Common myeloid progenitor, CD34-positive (primary cell): ENCODE measurements around the gene ELK3.

ENCODE experiments used
- CTCF ChIA-PET: fragments of 350-600 bp; sonication (Branson Sonifier 250); formaldehyde crosslinking; loops from one replicate; lab custom pipeline; 2021; ENCODE audit warnings: antibody characterized with exemption; lab: Charles Lee
- POLR2A ChIA-PET: fragments of 350-600 bp; sonication (Branson Sonifier 250); formaldehyde crosslinking; loops from one replicate; lab custom pipeline; 2021; ENCODE audit warnings: antibody characterized with exemption; lab: Charles Lee
- DNase-seq, 3 donors: peaks; one replicate each; pipeline versions ENCODE4 v3.0.0 to v3.0.0-alpha.2; 2013
- H3K27ac ChIP-seq, 2 experiments: 1 replicate in 1 of 2; 2 replicates in 1 of 2; pipeline ENCODE4 v1.7.0; 2013; ENCODE audit warnings: inconsistent platforms in 2 of 2, low read length in 2 of 2, mild to moderate bottlenecking in 2 of 2, low read depth in 1 of 2, moderate library complexity in 1 of 2; ENCODE audit not compliant: severe bottlenecking in 2 of 2, insufficient read depth in 1 of 2, poor library complexity in 1 of 2
- H3K27me3 ChIP-seq, 5 experiments: replicated peaks in 2 of 5; 1 replicate in 3 of 5; 2 replicates in 2 of 5; pipeline versions ENCODE4 v1.6.1 to v1.7.0; 2013; ENCODE audit warnings: low read length in 4 of 5, mild to moderate bottlenecking in 2 of 5, moderate library complexity in 2 of 5, inconsistent platforms in 1 of 5; ENCODE audit not compliant: insufficient read depth in 5 of 5, control insufficient read depth in 4 of 5
- H3K36me3 ChIP-seq, 4 experiments: 1 replicate in 2 of 4; 2 replicates in 2 of 4; pipeline versions ENCODE4 v1.6.1 to v1.7.0; 2013; ENCODE audit warnings: low read length in 3 of 4, control low read depth in 1 of 4, mild to moderate bottlenecking in 1 of 4; ENCODE audit not compliant: control insufficient read depth in 4 of 4, insufficient read depth in 4 of 4
- H3K4me1 ChIP-seq, 4 experiments: 1 replicate in 3 of 4; 2 replicates in 1 of 4; pipeline versions ENCODE4 v1.6.1 to v1.7.1; 2013; ENCODE audit warnings: low read length in 3 of 4, mild to moderate bottlenecking in 3 of 4, control low read depth in 1 of 4, inconsistent platforms in 1 of 4, moderate library complexity in 1 of 4; ENCODE audit not compliant: control insufficient read depth in 4 of 4, insufficient read depth in 4 of 4; ENCODE audit errors: control extremely low read depth in 1 of 4
- H3K4me3 ChIP-seq, 7 experiments: 1 replicate in 4 of 7; 2 replicates in 3 of 7; pipeline versions ENCODE4 v1.5.1 to v1.7.0; 2013; ENCODE audit warnings: mild to moderate bottlenecking in 7 of 7, low read length in 6 of 7, moderate library complexity in 6 of 7, inconsistent platforms in 2 of 7, low read depth in 2 of 7, control low read depth in 1 of 7; ENCODE audit not compliant: insufficient read depth in 4 of 7, control insufficient read depth in 1 of 7; ENCODE audit errors: extremely low read depth in 1 of 7
- H3K9me3 ChIP-seq, 5 experiments: 1 replicate in 4 of 5; 2 replicates in 1 of 5; pipeline versions ENCODE4 v1.6.1 to v1.7.1; 2013; ENCODE audit warnings: low read length in 4 of 5, mild to moderate bottlenecking in 2 of 5, inconsistent platforms in 1 of 5, low read depth in 1 of 5, moderate library complexity in 1 of 5; ENCODE audit not compliant: control insufficient read depth in 4 of 5, insufficient read depth in 2 of 5; ENCODE audit errors: control extremely low read depth in 1 of 5
- WGBS: methylation state at CpG from one replicate; pipeline ENCODE4 v1.1.5; 2013; ENCODE audit not compliant: insufficient coverage; 5-methylcytosine and 5-hydroxymethylcytosine counted together

Gene ELK3

GRCh38 chr12:96208801-96209549 is 14.8 kb downstream of the ELK3 start:
- Histone ChIP-seq H3K4me3 (peak overlapping the region in 1 of 7 experiments; percentile 36), H3K9me3 (peaks cover 0 to 9% (median 0%) of the 10 kb centered on the region in 5 experiments), H3K36me3 (peaks cover 0 to 21% (median 0%) of the 10 kb centered on the region in 4 experiments), H3K27me3 (no peaks in the 10 kb centered on the region), H3K4me1 (peaks cover 40 to 93% (median 75%) of the 10 kb centered on the region in 4 experiments), H3K27ac (peak overlapping the region in 1 of 2 experiments; percentile 19)
- CTCF ChIA-PET: interaction anchor here (0.6 to 18.1 kb wide), 8 partner anchors 11 to 197 kb away, joined by 3 to 225 read pairs (median 4); no protein-coding TSS in a partner anchor
- POLR2A ChIA-PET: interaction anchor here (0.7 to 4.9 kb wide), 5 partner anchors 9 to 88 kb away, joined by 3 to 41 read pairs (median 5); partner anchors contain the start of gene ELK3
- 6% methylated on average over 7 of the region's 10 CpGs for WGBS
- DNase-seq: peak; percentile 18 to 84 (median 81)

DNA sequence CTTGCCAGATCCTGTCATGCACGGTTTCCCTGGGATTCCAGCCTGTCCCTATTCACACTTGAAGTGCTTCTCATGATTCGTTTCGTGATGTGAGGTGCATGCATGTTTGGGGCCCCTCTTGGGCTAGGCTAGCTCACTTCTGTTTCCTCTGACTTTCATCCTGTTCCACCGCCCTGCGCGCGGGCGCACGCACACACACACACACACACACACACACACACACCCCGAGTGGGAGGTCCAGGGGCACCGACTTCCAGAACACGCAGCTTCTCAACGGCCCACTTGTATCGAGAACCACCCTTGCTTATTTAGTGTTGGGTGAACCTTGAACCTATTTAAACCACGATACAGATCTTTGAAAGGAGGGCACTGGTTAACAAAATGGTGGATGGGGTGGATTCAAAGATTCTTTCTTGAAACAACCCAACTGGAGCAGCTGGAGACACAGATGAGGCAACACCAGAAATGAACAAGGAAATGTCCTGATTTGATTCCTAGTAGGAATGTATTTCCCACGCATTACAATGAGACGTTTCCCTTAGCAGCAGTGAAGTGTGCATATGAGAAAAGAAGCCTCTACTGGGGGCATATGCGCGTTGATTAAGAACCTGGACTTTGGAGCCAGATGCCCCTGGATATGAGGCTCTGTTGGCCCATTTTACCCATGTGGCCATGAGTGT is 16.3 kb downstream of the ELK3 start:
- H3K4me1 ChIP-seq: peaks cover 47 to 95% (median 88%) of the 10 kb centered on the region in 4 experiments
- H3K27ac ChIP-seq: peak overlapping the region; percentile 67 to 72
- CTCF ChIA-PET: interaction anchor here (0.6 to 18.1 kb wide), 19 partner anchors 8 to 303 kb away, joined by 3 to 225 read pairs (median 5); no protein-coding TSS in a partner anchor
- H3K9me3 ChIP-seq: no peaks in the 10 kb centered on the region
- POLR2A ChIA-PET: interaction anchor here (0.9 to 4.9 kb wide), 5 partner anchors 10 to 189 kb away, joined by 3 to 41 read pairs (median 5); partner anchors contain the start of gene ELK3
- DNase-seq: peak; percentile 46 to 80 (median 73)
- WGBS: 60% methylated on average over 6 of the region's 19 CpGs
- H3K4me3 ChIP-seq: peak overlapping the region in 5 of 7 experiments; percentile 16 to 57 (median 49)
- H3K27me3 ChIP-seq: no peaks in the 10 kb centered on the region
- peaks cover 0 to 9% (median 0%) of the 10 kb centered on the region in 4 experiments for H3K36me3 ChIP-seq

- ChIA-PET POLR2A (interaction anchor here (0.6 to 4.9 kb wide), 6 partner anchors 8 to 111 kb away, joined by 3 to 41 read pairs (median 6); partner anchors contain the start of gene ELK3), CTCF (interaction anchor here (0.7 to 18.1 kb wide), 14 partner anchors 9 to 305 kb away, joined by 3 to 225 read pairs (median 7); no protein-coding TSS in a partner anchor)
- Histone ChIP-seq H3K4me3 (peak overlapping the region in 6 of 7 experiments; percentile 21 to 70 (median 50)), H3K27ac (peak overlapping the region; percentile 49 to 72), H3K36me3 (peaks cover 0 to 21% (median 8%) of the 10 kb centered on the region in 4 experiments), H3K4me1 (peaks cover 45 to 90% (median 85%) of the 10 kb centered on the region in 4 experiments), H3K27me3 (no peaks in the 10 kb centered on the region), H3K9me3 (no peaks in the 10 kb centered on the region)
- peak; percentile 79 to 95 (median 92) for DNase-seq
- WGBS: 0% methylated on average over 3 of the region's 3 CpGs
These were observed 17.8 kb downstream of the ELK3 start for GRCh38 chr12:96211988-96212387.

DNA sequence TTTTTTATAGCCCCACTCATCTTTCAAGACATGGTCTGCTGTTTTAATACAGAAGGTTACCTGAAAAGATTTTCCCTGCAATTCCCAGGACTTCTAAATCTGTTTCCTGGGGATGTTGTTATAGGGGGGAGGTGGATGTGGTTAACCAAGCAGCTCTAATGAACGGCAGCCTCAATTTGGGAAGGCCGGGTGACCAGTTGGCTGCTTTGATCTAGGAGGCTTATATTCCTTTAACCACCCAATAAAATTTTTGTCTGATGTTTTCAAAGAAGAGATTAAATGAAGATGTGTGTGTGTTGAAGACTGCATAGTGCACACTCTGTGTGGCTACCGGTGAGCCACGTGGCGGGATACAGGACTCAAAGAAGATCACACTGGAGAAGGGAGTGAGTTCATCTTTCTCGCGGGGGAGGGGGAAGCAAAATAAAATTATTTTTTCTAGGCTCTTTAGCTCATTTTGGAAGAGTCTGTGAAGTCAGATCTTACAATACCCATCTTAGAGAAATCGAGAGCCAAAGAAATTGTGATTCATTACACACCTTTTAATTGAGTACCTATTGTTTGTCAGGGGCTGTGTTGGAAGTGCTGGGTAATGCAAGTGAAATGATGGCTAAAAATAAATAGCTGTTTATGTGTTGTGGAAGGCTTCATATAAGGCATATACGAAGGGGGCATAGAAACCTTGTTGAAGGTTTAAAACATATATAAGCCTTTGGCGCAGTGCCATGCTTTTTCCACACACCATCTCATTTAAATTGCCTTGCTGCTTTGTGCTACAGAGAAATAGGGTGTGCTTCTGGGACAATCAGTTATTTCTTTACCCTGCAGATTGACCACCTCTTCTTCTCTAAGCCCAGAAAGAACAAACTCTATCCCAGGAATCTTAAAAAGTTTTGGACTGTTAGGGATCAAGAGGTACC is 18.5 kb downstream of the ELK3 start:
- Histone ChIP-seq H3K27me3 (no peaks in the 10 kb centered on the region), H3K4me3 (peak overlapping the region in 6 of 7 experiments; percentile 21 to 70 (median 50)), H3K9me3 (no peaks in the 10 kb centered on the region), H3K4me1 (peaks cover 45 to 83% (median 79%) of the 10 kb centered on the region in 4 experiments), H3K36me3 (peaks cover 0 to 21% (median 11%) of the 10 kb centered on the region in 4 experiments), H3K27ac (peak overlapping the region; percentile 46 to 72)
- WGBS: 35% methylated on average over 3 of the region's 10 CpGs
- ChIA-PET CTCF (interaction anchor here (0.7 to 18.1 kb wide), 12 partner anchors 10 to 304 kb away, joined by 3 to 225 read pairs (median 7); no protein-coding TSS in a partner anchor), POLR2A (interaction anchor here (0.6 to 4.9 kb wide), 6 partner anchors 9 to 168 kb away, joined by 3 to 41 read pairs (median 5); partner anchors contain the start of gene ELK3)
- no peak for DNase-seq

DNA sequence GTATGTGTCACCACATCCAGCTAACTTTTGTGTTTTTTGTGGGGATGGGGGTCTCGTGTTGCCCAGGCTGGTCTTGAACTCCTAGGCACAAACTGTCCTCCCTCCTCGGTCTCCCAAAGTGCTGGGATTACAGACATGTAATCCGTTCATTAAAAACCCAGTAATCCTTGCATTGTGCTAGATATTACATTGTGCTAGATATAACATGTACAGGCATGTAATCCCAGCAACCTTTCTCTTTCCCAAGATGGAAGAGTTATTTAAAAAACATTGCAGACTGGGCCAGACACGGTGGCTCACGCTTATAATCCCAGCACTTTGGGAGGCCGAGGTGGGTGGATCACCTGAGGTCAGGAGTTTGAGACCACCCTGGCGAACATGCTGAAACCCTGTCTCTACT is 19.7 kb downstream of the ELK3 start:
- ChIA-PET CTCF (interaction anchor here (3.2 to 18.1 kb wide), 4 partner anchors 16 to 149 kb away, joined by 7 to 225 read pairs (median 54); no protein-coding TSS in a partner anchor), POLR2A (interaction anchor here (0.6 kb wide), 1 partner anchor 188 kb away, joined by 5 read pairs; no protein-coding TSS in a partner anchor)
- peaks cover 41 to 78% (median 72%) of the 10 kb centered on the region in 4 experiments for H3K4me1 ChIP-seq
- peaks cover 0 to 21% (median 11%) of the 10 kb centered on the region in 4 experiments for H3K36me3 ChIP-seq
- H3K27ac ChIP-seq: peak overlapping the region in 1 of 2 experiments; percentile 72
- 78% methylated on average over 5 of the region's 7 CpGs for WGBS
- no peak for DNase-seq
- no peak overlapping the region for H3K4me3 ChIP-seq
- H3K9me3 ChIP-seq: no peaks in the 10 kb centered on the region
- H3K27me3 ChIP-seq: no peaks in the 10 kb centered on the region
